Heart left ventricle (tissue), 16 donors: ENCODE measurements around the gene MYOCOS. TPM values are rescaled to one million over a fixed set of nuclear protein-coding genes. Genes with fewer than 3 reads are reported as not detected.
A peak's percentile ranks its signal among the peaks of the same experiment; 100 is the strongest.
"Not testable (repeated sequence)": the region's sequence is repeated elsewhere in the genome, so short reads cannot be mapped to it uniquely, and the experiment has no call there.

Experiments used
- ATAC-seq, 4 donors: fragments of 200-7000 bp; cut with Tn5 transposase; one replicate each; pipeline ENCODE4 v1.9.1; 2020 to 2022; ENCODE audit warnings: moderate library complexity in 4 of 4, mild to moderate bottlenecking in 3 of 4, moderate number of reproducible peaks in 1 of 4
- DNase-seq, 5 donors: peaks; one replicate each; pipeline ENCODE4 v3.0.0-alpha.2; 2020
- H3K27ac ChIP-seq, 12 donors: fragments of 200-600 bp; sonication (generic) in 4 of 12; one replicate each; pipeline versions ENCODE4 v1.5.0 to v1.8.0; 2016 to 2022; ENCODE audit warnings: mild to moderate bottlenecking in 2 of 12
- H3K27me3 ChIP-seq, 9 donors: fragments of 200-600 bp; sonication (generic) in 2 of 9; one replicate each; pipeline versions ENCODE4 v1.5.1 to v1.8.0; 2016 to 2022; ENCODE audit warnings: mild to moderate bottlenecking in 3 of 9
- H3K36me3 ChIP-seq, 9 donors: fragments of 200-600 bp; sonication (generic) in 2 of 9; one replicate each; pipeline versions ENCODE4 v1.5.0 to v1.8.0; 2018 to 2022; ENCODE audit warnings: mild to moderate bottlenecking in 2 of 9
- H3K4me1 ChIP-seq, 12 donors: fragments of 200-600 bp; sonication (generic) in 4 of 12; one replicate each; pipeline versions ENCODE4 v1.5.0 to v1.8.0; 2016 to 2022; ENCODE audit warnings: mild to moderate bottlenecking in 3 of 12
- H3K4me3 ChIP-seq, 12 donors: fragments of 200-600 bp; sonication (generic) in 4 of 12; one replicate each; pipeline versions ENCODE4 v1.5.0 to v1.8.0; 2017 to 2022; ENCODE audit warnings: mild to moderate bottlenecking in 9 of 12, moderate library complexity in 4 of 12
- H3K9me3 ChIP-seq, 12 donors: fragments of 200-600 bp; sonication (generic) in 4 of 12; one replicate each; pipeline versions ENCODE4 v1.5.0 to v1.8.0; 2016 to 2022; ENCODE audit warnings: mild to moderate bottlenecking in 1 of 12
- POLR2A ChIP-seq, 2 donors: fragments of 450-650 bp; IDR thresholded peaks; one replicate each; pipeline ENCODE4 v1.6.1; 2017; ENCODE audit warnings: antibody characterized with exemption in 2 of 2, mild to moderate bottlenecking in 2 of 2, moderate library complexity in 2 of 2
- WGBS, 4 donors: extraction: QIAGEN DNeasy Blood & Tissue Kit in 2 of 4; methylation state at CpG; one replicate each; pipeline versions ENCODE4 v1.1.5 to v1.1.7; 2013 to 2018; 5-methylcytosine and 5-hydroxymethylcytosine counted together
- intact Hi-C, 10 donors: fragments of 100-400 bp; cut with DNase I; formaldehyde crosslinking; loops; one replicate each; pipeline versions ENCODE4 v1.11.1 to v1.14.2; 2022
- polyA plus RNA-seq, 2 donors: library from polyadenylated mRNA; stranded (reverse); fragments of 200-250 nt; gene quantifications; one replicate each; pipeline ENCODE4 v1.2.3, GENCODE V29; 2013
- total RNA-seq, 9 donors: library from RNA; depleted of rRNA in 2 of 9; stranded (reverse); fragments of >200 nt in 2 of 9; fragmentation: NEBNext Ultra II Directional in 3 of 9; extraction: Animal tissue kit (Norgen Biotek cat#: 25700) in 3 of 9; gene quantifications; one replicate each; pipeline versions ENCODE4 v1.1.0 to v1.2.4, GENCODE V29; 2016 to 2023
- TF ChIP-seq, protein P1 (sequence below), 12 donors: fragments of 200-600 bp; sonication (generic) in 4 of 12; IDR thresholded peaks; one replicate each; pipeline versions ENCODE4 v1.5.0 to v1.8.0; 2018 to 2022; ENCODE audit warnings: antibody characterized with exemption in 12 of 12, mild to moderate bottlenecking in 5 of 12
- donor health status: ischemic (EF 13 %, LVEDD 7.1; RV severe dilation, severe dysfunction).
- donor health status: healthy with polysubstance abuse.
- donor health status: DM: no; HTN: yes; CAD: no.
- donor health status: DM: no; HTN: no; CAD: no.
- donor health status: ischemic (EF 25% LVEDD 6.9; RV normal size, moderate dysfunction).
- donor health status: ischemic (EF 25% LVEDD 5.7; RV mildly dilated, moderate dysfunction).
- donor health status: healthy.
- donor health status: DM: yes; HTN: yes; CAD: no.
- donor health status: ischemic (EF 35%, LVEDD 5.7; RV mildly dilated, moderate dysfunction).
- donor health status: nonischemic (EF 11% LVEDD 7.7; RV severe dilation, severe dysfunction).
- donor health status: DM: yes; HTN: yes; CAD: no.
- donor health status: PGD.
- donor health status: ischemic (EF 29% LVEDD 5.4; RV normal size, mild dysfunction).
- donor health status: nonischemic (EF 23%, LVEDD 6.1; RV moderate dilation, normal function).

Gene MYOCOS
- total and polyA plus RNA-seq, 11 donors: not detected

DNA sequence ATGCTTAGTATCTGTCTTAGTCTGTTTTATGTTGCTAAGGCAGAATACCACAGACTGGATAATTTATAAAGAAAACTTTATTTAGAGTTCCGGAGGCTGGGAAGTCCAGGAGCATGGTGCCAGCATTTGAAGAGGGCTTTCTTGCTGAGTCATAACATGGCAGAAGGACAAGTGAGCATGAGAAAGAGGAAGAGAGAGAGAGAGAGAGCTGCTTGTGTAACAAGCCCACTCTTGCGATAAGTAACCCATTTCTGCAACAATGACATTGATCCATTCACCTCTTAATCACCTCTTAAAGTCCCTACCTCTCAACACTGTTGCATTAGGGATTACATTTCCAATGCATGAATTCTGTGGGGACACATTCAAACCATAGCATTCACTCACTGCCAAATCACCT is 11.7 kb upstream of the MYOCOS start:
- Histone ChIP-seq H3K27ac (no peak overlapping the region), H3K36me3 (no peaks in the 10 kb centered on the region), H3K4me3 (no peak overlapping the region), H3K27me3 (no peaks in the 10 kb centered on the region), H3K9me3 (no peaks in the 10 kb centered on the region), H3K4me1 (peaks cover 0 to 2% (median 0%) of the 10 kb centered on the region in 12 donors)
- DNase-seq: no peak
- WGBS, 4 donors: 73 to 97% (median 88%) methylated on average over 2 of the region's 2 CpGs
- no peak for TF ChIP-seq POLR2A (IDR thresholded peaks at IDR 0.05)
- TF ChIP-seq, protein P1, sequence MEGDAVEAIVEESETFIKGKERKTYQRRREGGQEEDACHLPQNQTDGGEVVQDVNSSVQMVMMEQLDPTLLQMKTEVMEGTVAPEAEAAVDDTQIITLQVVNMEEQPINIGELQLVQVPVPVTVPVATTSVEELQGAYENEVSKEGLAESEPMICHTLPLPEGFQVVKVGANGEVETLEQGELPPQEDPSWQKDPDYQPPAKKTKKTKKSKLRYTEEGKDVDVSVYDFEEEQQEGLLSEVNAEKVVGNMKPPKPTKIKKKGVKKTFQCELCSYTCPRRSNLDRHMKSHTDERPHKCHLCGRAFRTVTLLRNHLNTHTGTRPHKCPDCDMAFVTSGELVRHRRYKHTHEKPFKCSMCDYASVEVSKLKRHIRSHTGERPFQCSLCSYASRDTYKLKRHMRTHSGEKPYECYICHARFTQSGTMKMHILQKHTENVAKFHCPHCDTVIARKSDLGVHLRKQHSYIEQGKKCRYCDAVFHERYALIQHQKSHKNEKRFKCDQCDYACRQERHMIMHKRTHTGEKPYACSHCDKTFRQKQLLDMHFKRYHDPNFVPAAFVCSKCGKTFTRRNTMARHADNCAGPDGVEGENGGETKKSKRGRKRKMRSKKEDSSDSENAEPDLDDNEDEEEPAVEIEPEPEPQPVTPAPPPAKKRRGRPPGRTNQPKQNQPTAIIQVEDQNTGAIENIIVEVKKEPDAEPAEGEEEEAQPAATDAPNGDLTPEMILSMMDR (IDR thresholded peaks at IDR 0.05): no peak
- intact Hi-C loops: no loop called here
- peak in 1 of 4 donors; percentile 20 for ATAC-seq

DNA sequence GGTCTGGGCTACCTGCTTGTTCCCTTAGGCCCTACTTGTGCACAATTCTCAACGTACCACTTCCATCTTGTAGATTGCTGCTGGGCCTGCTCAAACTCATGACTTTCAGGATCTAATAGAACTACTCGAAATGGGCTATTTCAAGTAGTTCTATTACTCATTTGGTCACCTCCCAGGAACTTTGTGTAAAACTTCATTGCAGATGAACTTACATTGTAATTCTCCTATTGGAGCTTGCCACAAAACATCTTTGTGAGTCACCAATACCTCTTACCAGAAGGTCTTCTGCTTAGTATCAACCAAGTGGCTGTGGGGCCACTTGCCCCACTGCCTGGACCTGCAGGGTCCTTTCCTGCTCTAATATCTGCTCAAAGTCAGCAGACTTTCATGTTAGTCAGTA is 10.7 kb upstream of the MYOCOS start:
- Histone ChIP-seq H3K4me3 (no peak overlapping the region), H3K27me3 (no peaks in the 10 kb centered on the region), H3K4me1 (peaks cover 0 to 2% (median 0%) of the 10 kb centered on the region in 12 donors), H3K36me3 (no peaks in the 10 kb centered on the region), H3K27ac (no peak overlapping the region), H3K9me3 (no peaks in the 10 kb centered on the region)
- WGBS, 4 donors: 84 to 97% (median 90%) methylated on average over 2 of the region's 2 CpGs
- ATAC-seq: no peak
- DNase-seq: no peak
- intact Hi-C loops: no loop called here
- no peak for TF ChIP-seq POLR2A (IDR thresholded peaks at IDR 0.05)
- TF ChIP-seq, protein P1 (IDR thresholded peaks at IDR 0.05): no peak

DNA sequence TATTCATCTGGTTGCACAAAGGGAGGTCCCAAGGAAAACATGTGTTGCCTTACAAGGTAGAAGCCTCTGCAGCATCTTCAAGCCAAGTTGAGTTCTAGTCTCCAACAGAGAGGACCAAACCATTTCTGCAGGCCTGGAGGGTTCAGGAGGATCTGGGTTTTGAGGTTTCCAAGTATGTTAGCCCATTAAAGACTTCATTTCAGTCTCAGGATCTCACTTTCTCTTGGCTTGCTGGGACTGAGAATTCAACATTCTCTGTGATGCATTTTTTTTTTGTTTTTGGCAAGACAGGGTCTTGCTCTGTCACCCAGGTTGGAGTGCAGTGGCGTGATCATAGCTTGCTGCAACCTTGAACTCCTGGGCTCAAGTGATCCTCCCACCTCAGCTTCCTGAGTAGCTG is 8.8 kb upstream of the MYOCOS start:
- 80 to 92% (median 90%) methylated on average over 1 of the region's 1 CpG for whole genome bisulfite sequencing, 4 donors
- intact Hi-C loops: no loop called here
- H3K4me3 ChIP-seq: no peak overlapping the region

DNA sequence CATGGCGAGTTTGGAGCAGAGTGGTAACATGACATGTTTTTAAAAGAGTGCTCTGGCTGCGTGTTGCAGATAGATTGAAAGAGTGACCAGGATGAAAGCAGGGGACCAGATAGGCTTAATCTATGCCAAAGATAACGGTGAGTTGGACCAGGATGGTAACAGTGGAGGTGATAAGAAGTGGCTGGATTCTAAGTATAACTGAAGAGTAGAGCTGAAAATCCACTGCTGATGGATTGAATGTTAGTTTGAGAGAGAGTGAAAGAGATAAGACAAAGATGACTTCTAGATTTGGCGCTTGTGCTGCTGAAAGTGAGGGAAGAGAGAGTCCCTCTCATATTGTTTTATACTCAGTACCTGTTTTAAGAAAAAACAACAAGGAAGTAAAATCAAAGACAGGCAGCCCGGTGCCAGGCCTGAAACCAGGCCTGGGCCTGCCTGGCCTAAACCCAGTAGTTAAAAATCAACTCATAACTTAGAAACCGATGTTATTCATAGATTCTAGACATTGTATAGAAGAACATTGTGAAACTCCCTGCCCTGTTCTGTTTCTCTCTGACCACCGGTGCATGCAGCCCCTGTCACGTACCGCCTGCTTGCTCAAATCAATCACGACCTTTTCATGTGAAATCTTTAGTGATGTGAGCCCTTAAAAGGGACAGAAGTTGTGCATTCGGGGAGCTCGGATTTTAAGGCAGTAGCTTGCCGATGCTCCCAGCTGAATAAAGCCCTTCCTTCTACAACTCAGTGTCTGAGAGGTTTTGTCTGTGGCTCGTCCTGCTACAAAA is 6.7 kb upstream of the MYOCOS start:
- DNase-seq, H3K4me3 ChIP-seq, intact Hi-C loops, H3K4me1 ChIP-seq, H3K36me3 ChIP-seq, H3K27me3 ChIP-seq, ATAC-seq, H3K27ac ChIP-seq, H3K9me3 ChIP-seq: not testable (repeated sequence)
- 67 to 79% (median 74%) methylated on average over 13 to 14 of the region's 14 CpGs for WGBS, 4 donors

More for the DNA sequence above, 8.8 kb upstream of the MYOCOS start:
- Histone ChIP-seq H3K36me3 (no peaks in the 10 kb centered on the region), H3K9me3 (no peaks in the 10 kb centered on the region), H3K27ac (no peak overlapping the region), H3K27me3 (no peaks in the 10 kb centered on the region), H3K4me1 (peaks cover 0 to 2% (median 0%) of the 10 kb centered on the region in 12 donors)
- DNase-seq: no peak
- no peak for TF ChIP-seq POLR2A (IDR thresholded peaks at IDR 0.05)
- TF ChIP-seq, protein P1 (IDR thresholded peaks at IDR 0.05): no peak
- no peak for ATAC-seq
